GM23338 (cell line): ENCODE measurements around the gene TNNT2. TPM values are rescaled to one million over a fixed set of nuclear protein-coding genes. Genes with fewer than 3 reads are reported as not detected.

Experiments
- ATAC-seq: fragments of 200-7000 bp; cut with Tn5 transposase; 3 replicates; pipeline ENCODE4 v1.9.1; 2020
- DNase-seq: peaks from one replicate; pipeline ENCODE4 v3.0.0-alpha.2; 2015; ENCODE audit warnings: low spot score
- H2AFZ ChIP-seq: fragments of 200-600 bp; sonication (generic); 2 replicates; pipeline ENCODE4 v1.8.0; 2016; ENCODE audit warnings: antibody characterized with exemption, mild to moderate bottlenecking, moderate library complexity
- H3F3A ChIP-seq: fragments of 200-600 bp; sonication (generic); replicated peaks from 2 replicates; pipeline ENCODE4 v1.8.0; 2017; ENCODE audit warnings: antibody characterized with exemption, mixed run types, low read depth
- H3K27ac ChIP-seq: fragments of 200-600 bp; sonication (generic); 2 replicates; pipeline ENCODE4 v1.6.1; 2016; ENCODE audit warnings: low read depth
- H3K27me3 ChIP-seq: fragments of 200-600 bp; sonication (generic); 2 replicates; pipeline ENCODE4 v1.8.0; 2016; ENCODE audit warnings: mild to moderate bottlenecking, mixed run types, moderate library complexity; ENCODE audit not compliant: insufficient read depth
- H3K36me3 ChIP-seq: fragments of 200-600 bp; sonication (generic); 2 replicates; pipeline ENCODE4 v1.8.0; 2016; ENCODE audit warnings: mild to moderate bottlenecking; ENCODE audit not compliant: insufficient read depth
- H3K4me1 ChIP-seq: fragments of 200-600 bp; sonication (generic); 2 replicates; pipeline ENCODE4 v1.8.0; 2016; ENCODE audit warnings: mild to moderate bottlenecking, moderate library complexity; ENCODE audit not compliant: insufficient read depth
- H3K4me2 ChIP-seq: fragments of 200-600 bp; sonication (generic); 2 replicates; pipeline ENCODE4 v1.7.1; 2017; ENCODE audit warnings: mixed run types
- H3K4me3 ChIP-seq: fragments of 200-600 bp; sonication (generic); 2 replicates; pipeline ENCODE4 v1.6.1; 2016; ENCODE audit warnings: mixed run types
- H3K79me2 ChIP-seq: fragments of 200-600 bp; sonication (generic); replicated peaks from 2 replicates; pipeline ENCODE4 v1.8.0; 2017; ENCODE audit warnings: mild to moderate bottlenecking; ENCODE audit not compliant: insufficient read depth
- H3K9me2 ChIP-seq: fragments of 200-600 bp; sonication (generic); 2 replicates; pipeline ENCODE4 v1.8.0; 2017; ENCODE audit not compliant: insufficient read depth
- H4K20me1 ChIP-seq: fragments of 200-600 bp; sonication (generic); replicated peaks from 2 replicates; pipeline ENCODE4 v1.8.0; 2017; ENCODE audit warnings: mild to moderate bottlenecking; ENCODE audit not compliant: insufficient read depth
- H3K27ac Mint-ChIP-seq: 2 replicates; pipeline ENCODE4 v1.8.0; 2020; ENCODE audit warnings: inconsistent platforms, mild to moderate bottlenecking, moderate library complexity, mixed read lengths
- H3K27me3 Mint-ChIP-seq: 3 replicates; pipeline ENCODE4 v1.8.0; 2022; ENCODE audit warnings: low read depth, mild to moderate bottlenecking, moderate library complexity, mixed read lengths, inconsistent platforms; ENCODE audit not compliant: insufficient read depth, poor library complexity
- H3K36me3 Mint-ChIP-seq: 3 replicates; pipeline ENCODE4 v1.8.0; 2021; ENCODE audit warnings: low read depth, mild to moderate bottlenecking, inconsistent platforms, moderate library complexity, mixed read lengths
- H3K4me1 Mint-ChIP-seq: 3 replicates; pipeline ENCODE4 v1.8.0; 2020; ENCODE audit warnings: mild to moderate bottlenecking, inconsistent platforms, mixed read lengths
- H3K4me3 Mint-ChIP-seq: 3 replicates; pipeline ENCODE4 v1.8.0; 2021; ENCODE audit warnings: moderate library complexity, mild to moderate bottlenecking, inconsistent platforms, mixed read lengths
- H3K9me3 Mint-ChIP-seq: 3 replicates; pipeline ENCODE4 v1.8.0; 2020; ENCODE audit warnings: moderate library complexity, mild to moderate bottlenecking, inconsistent platforms, mixed read lengths
- CREB1 ChIP-seq: fragments of 250-450 bp; sonication (Bioruptor Pico); IDR thresholded peaks from 2 replicates; pipeline ENCODE4 v1.5.0; 2020; ENCODE audit warnings: low read depth, mild to moderate bottlenecking, moderate library complexity
- EZH2 ChIP-seq: fragments of 200-600 bp; sonication (generic); IDR thresholded peaks from one replicate; pipeline ENCODE4 v1.8.0; 2017; ENCODE audit warnings: antibody characterized with exemption, mild to moderate bottlenecking, low read depth; ENCODE audit not compliant: unreplicated experiment
- EZH2phosphoT487 ChIP-seq: fragments of 200-600 bp; sonication (generic); IDR thresholded peaks from one replicate; pipeline ENCODE4 v1.8.1; 2018; ENCODE audit warnings: antibody characterized with exemption; ENCODE audit not compliant: unreplicated experiment
- JUNB ChIP-seq: IDR thresholded peaks from one replicate; pipeline ENCODE4 v1.6.1; 2016; ENCODE audit warnings: antibody characterized with exemption; ENCODE audit not compliant: unreplicated experiment
- REST ChIP-seq: IDR thresholded peaks from one replicate; pipeline ENCODE4 v1.6.1; 2018; ENCODE audit warnings: antibody characterized with exemption; ENCODE audit not compliant: unreplicated experiment
- ZNF114 ChIP-seq: fragments of 250-450 bp; sonication (Bioruptor Pico); IDR thresholded peaks from 2 replicates; pipeline ENCODE4 v1.5.0; 2020; ENCODE audit warnings: mild to moderate bottlenecking, moderate library complexity
- ZNF331 ChIP-seq: fragments of 250-450 bp; sonication (Bioruptor Pico); IDR thresholded peaks from 2 replicates; pipeline ENCODE4 v1.5.0; 2020; ENCODE audit warnings: low read depth, mild to moderate bottlenecking, moderate library complexity
- polyA plus RNA-seq: library from polyadenylated mRNA; unstranded; fragments of >200 nt; fragmentation: Nextera tagmentation; extraction: Ambion mirVana; gene quantifications from 2 replicates; pipeline ENCODE4 v1.2.1, GENCODE V29; 2016
- total RNA-seq: library from RNA; depleted of rRNA; stranded (reverse); fragments of >200 nt; shearing (Covaris generic); gene quantifications from 2 replicates; pipeline ENCODE4 v1.2.3, GENCODE V29; 2014
- TF ChIP-seq, protein P1 (sequence below), 2 experiments: fragments of 200-600 bp in 1 of 2; sonication (generic) in 1 of 2; conservative IDR thresholded peaks; 2 replicates each; pipeline versions ENCODE4 v1.5.1 to v1.6.1; 2016 to 2017; ENCODE audit warnings: antibody characterized with exemption in 2 of 2, low read depth in 2 of 2, mild to moderate bottlenecking in 2 of 2, moderate library complexity in 1 of 2
- TF ChIP-seq, protein P2 (sequence below): IDR thresholded peaks from 2 replicates; pipeline ENCODE4 v1.6.1; 2016; ENCODE audit warnings: antibody characterized with exemption

TNNT2 gene
- total and polyA plus RNA-seq, 2 experiments from 2014 or later: 7.5 to 19.1 TPM

- Mint-ChIP-seq H3K27ac (no peak overlapping the region), H3K27me3 (peaks cover 8% of the 10 kb centered on the region), H3K9me3 (no peaks in the 10 kb centered on the region), H3K4me3 (no peak overlapping the region), H3K36me3 (no peaks in the 10 kb centered on the region), H3K4me1 (peaks cover 16% of the 10 kb centered on the region; the same call in 2 of the 3 replicates)
- Histone ChIP-seq H3K9me2 (0 out of 2 replicates have a peak, but pooled peaks cover 6% of the 10 kb centered on the region), H3K4me3 (no peak overlapping the region), H3K27me3 (no peaks in the 10 kb centered on the region), H3K4me2 (no peak overlapping the region), H4K20me1 (no peaks in the 10 kb centered on the region), H3F3A (no peaks in the 10 kb centered on the region), H3K79me2 (no peaks in the 10 kb centered on the region), H3K27ac (no peak overlapping the region), H2AFZ (no peak overlapping the region), H3K36me3 (no peaks in the 10 kb centered on the region), H3K4me1 (no peaks in the 10 kb centered on the region)
- TF ChIP-seq REST (no peak), EZH2 (no peak)
- TF ChIP-seq, protein P1, sequence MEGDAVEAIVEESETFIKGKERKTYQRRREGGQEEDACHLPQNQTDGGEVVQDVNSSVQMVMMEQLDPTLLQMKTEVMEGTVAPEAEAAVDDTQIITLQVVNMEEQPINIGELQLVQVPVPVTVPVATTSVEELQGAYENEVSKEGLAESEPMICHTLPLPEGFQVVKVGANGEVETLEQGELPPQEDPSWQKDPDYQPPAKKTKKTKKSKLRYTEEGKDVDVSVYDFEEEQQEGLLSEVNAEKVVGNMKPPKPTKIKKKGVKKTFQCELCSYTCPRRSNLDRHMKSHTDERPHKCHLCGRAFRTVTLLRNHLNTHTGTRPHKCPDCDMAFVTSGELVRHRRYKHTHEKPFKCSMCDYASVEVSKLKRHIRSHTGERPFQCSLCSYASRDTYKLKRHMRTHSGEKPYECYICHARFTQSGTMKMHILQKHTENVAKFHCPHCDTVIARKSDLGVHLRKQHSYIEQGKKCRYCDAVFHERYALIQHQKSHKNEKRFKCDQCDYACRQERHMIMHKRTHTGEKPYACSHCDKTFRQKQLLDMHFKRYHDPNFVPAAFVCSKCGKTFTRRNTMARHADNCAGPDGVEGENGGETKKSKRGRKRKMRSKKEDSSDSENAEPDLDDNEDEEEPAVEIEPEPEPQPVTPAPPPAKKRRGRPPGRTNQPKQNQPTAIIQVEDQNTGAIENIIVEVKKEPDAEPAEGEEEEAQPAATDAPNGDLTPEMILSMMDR (conservative IDR thresholded peaks at IDR 0.05; ENCODE audit: low read depth in 2 of 2): no peak
- TF ChIP-seq, protein P2, sequence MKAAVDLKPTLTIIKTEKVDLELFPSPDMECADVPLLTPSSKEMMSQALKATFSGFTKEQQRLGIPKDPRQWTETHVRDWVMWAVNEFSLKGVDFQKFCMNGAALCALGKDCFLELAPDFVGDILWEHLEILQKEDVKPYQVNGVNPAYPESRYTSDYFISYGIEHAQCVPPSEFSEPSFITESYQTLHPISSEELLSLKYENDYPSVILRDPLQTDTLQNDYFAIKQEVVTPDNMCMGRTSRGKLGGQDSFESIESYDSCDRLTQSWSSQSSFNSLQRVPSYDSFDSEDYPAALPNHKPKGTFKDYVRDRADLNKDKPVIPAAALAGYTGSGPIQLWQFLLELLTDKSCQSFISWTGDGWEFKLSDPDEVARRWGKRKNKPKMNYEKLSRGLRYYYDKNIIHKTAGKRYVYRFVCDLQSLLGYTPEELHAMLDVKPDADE: no peak
- no peak for DNase-seq
- no peak for ATAC-seq
Measured at GRCh38 chr1:201310986-201311355, 66.5 kb downstream of the TNNT2 start.

- no peaks in the 10 kb centered on the region for H3K36me3 ChIP-seq
- Mint-ChIP-seq H3K4me3 (no peak overlapping the region), H3K9me3 (no peaks in the 10 kb centered on the region), H3K4me1 (peaks cover 16% of the 10 kb centered on the region; the same call in 2 of the 3 replicates), H3K27me3 (peaks cover 8% of the 10 kb centered on the region), H3K27ac (no peak overlapping the region), H3K36me3 (no peaks in the 10 kb centered on the region)
- no peak overlapping the region for H3K4me2 ChIP-seq
- H3K9me2 ChIP-seq: 0 out of 2 replicates have a peak, but pooled peaks cover 2% of the 10 kb centered on the region
- H3K4me3 ChIP-seq: no peak overlapping the region
- no peak for DNase-seq
- H4K20me1 ChIP-seq: no peaks in the 10 kb centered on the region
- H2AFZ ChIP-seq: no peak overlapping the region
- no peaks in the 10 kb centered on the region for H3F3A ChIP-seq
- H3K4me1 ChIP-seq: no peaks in the 10 kb centered on the region
- H3K27ac ChIP-seq: no peak overlapping the region
- no peak for ATAC-seq
- no peaks in the 10 kb centered on the region for H3K79me2 ChIP-seq
- H3K27me3 ChIP-seq: no peaks in the 10 kb centered on the region
- TF ChIP-seq JUNB: no peak
- TF ChIP-seq REST: no peak
- TF ChIP-seq CREB1 (CRISPR knock-in tag): no peak
- TF ChIP-seq ZNF114 (CRISPR knock-in tag): no peak
- TF ChIP-seq ZNF331 (CRISPR knock-in tag): no peak
- TF ChIP-seq EZH2phosphoT487: no peak
- TF ChIP-seq, protein P2: no peak
- no peak for TF ChIP-seq EZH2
Measured at GRCh38 chr1:201310251-201310985, 67.1 kb downstream of the TNNT2 start.
